ENCODE results near the gene MTHFD1. TPM values are rescaled to one million over a fixed set of nuclear protein-coding genes. Genes with fewer than 3 reads are reported as not detected.

Gene MTHFD1
- total RNA-seq, 1 donor from 2014 or later: 161 TPM

- Mint-ChIP-seq H3K27me3 (ENCODE audit: low read depth) (no peaks in the 10 kb centered on the region), H3K27ac (ENCODE audit: unreplicated experiment) (peak overlapping the region; percentile 86)
These were observed 29.1 kb downstream of the MTHFD1 start for GRCh38 chr14:64417055-64417770.

GRCh38 chr14:64417771-64418125, 29.6 kb downstream of the MTHFD1 start:
- H3K27ac Mint-ChIP-seq (ENCODE audit: unreplicated experiment): no peak overlapping the region
- peaks cover 27% of the 10 kb centered on the region for H3K36me3 Mint-ChIP-seq (ENCODE audit: low read depth)
- no peak for TF ChIP-seq CTCF (conservative IDR thresholded peaks at IDR 0.05)
- DNase-seq (ENCODE audit: low read depth, low spot score): no peak
- no peaks in the 10 kb centered on the region for H3K27me3 Mint-ChIP-seq (ENCODE audit: low read depth)
- no peaks in the 10 kb centered on the region for H3K9me3 Mint-ChIP-seq
- no peak overlapping the region for H3K4me3 Mint-ChIP-seq
- no peaks in the 10 kb centered on the region for H3K4me1 Mint-ChIP-seq

More at GRCh38 chr14:64417055-64417770, 29.1 kb downstream of the MTHFD1 start:
- TF ChIP-seq CTCF (conservative IDR thresholded peaks at IDR 0.05): no peak
- no peaks in the 10 kb centered on the region for H3K9me3 Mint-ChIP-seq
- no peak overlapping the region for H3K4me3 Mint-ChIP-seq
- peaks cover 26% of the 10 kb centered on the region for H3K36me3 Mint-ChIP-seq (ENCODE audit: low read depth)
- no peaks in the 10 kb centered on the region for H3K4me1 Mint-ChIP-seq
- DNase-seq (ENCODE audit: low read depth, low spot score): no peak

DNA sequence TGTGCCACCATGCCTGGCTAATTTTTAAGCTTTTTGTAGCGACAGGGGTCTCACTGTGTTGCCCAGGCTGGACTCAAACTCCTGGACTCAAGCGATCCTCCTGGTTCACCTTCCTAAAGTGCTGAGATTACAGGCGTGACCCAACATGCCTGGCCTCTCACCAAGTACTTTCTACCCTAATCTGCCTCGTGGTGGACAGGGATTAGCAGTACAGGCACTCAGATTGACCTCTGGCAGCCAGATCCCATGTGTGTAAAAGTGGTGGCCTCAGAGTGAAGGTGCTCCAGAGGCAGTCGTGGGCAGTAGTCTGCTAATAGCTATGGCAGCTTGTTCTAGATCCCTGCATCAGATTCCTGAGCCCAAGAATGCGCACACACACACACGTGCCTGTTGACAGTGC, 30.9 kb downstream of the MTHFD1 start:
- DNase-seq (ENCODE audit: low read depth, low spot score): no peak
- Mint-ChIP-seq H3K27ac (ENCODE audit: unreplicated experiment) (no peak overlapping the region), H3K4me1 (peaks cover 3% of the 10 kb centered on the region), H3K9me3 (no peaks in the 10 kb centered on the region), H3K36me3 (ENCODE audit: low read depth) (peaks cover 30% of the 10 kb centered on the region), H3K27me3 (ENCODE audit: low read depth) (no peaks in the 10 kb centered on the region), H3K4me3 (no peak overlapping the region)
- TF ChIP-seq CTCF (conservative IDR thresholded peaks at IDR 0.05): no peak

DNA sequence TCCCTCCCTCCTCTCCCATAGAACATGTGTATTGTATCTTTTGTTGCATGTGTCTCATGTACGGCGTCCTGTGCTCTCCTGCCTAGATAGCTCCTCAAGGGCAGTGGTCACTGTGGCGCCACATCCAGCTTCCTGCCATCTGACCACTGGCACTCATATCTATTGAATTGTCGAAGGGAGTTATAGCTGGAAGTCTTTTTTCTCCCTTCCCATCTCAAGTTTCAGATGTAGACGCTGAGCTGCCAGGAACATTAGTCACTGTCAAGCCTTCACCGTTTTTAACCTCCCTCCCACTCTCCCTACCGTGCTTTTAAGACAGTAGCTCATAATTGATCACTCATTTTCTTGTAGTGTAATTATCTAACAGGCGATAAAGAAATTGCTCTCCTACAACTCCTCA, 33.0 kb downstream of the MTHFD1 start:
- H3K36me3 Mint-ChIP-seq (ENCODE audit: low read depth): peaks cover 35% of the 10 kb centered on the region
- H3K9me3 Mint-ChIP-seq: no peaks in the 10 kb centered on the region
- no peaks in the 10 kb centered on the region for H3K27me3 Mint-ChIP-seq (ENCODE audit: low read depth)
- no peak overlapping the region for H3K27ac Mint-ChIP-seq (ENCODE audit: unreplicated experiment)
- no peak for DNase-seq (ENCODE audit: low read depth, low spot score)
- H3K4me3 Mint-ChIP-seq: no peak overlapping the region
- TF ChIP-seq CTCF (conservative IDR thresholded peaks at IDR 0.05): no peak
- peaks cover 10% of the 10 kb centered on the region for H3K4me1 Mint-ChIP-seq

- peaks cover 10% of the 10 kb centered on the region for H3K4me1 Mint-ChIP-seq
- TF ChIP-seq CTCF (conservative IDR thresholded peaks at IDR 0.05): no peak
- H3K36me3 Mint-ChIP-seq (ENCODE audit: low read depth): peaks cover 37% of the 10 kb centered on the region
- no peak overlapping the region for H3K4me3 Mint-ChIP-seq
- DNase-seq (ENCODE audit: low read depth, low spot score): no peak
- no peaks in the 10 kb centered on the region for H3K27me3 Mint-ChIP-seq (ENCODE audit: low read depth)
- no peaks in the 10 kb centered on the region for H3K9me3 Mint-ChIP-seq
- H3K27ac Mint-ChIP-seq (ENCODE audit: unreplicated experiment): no peak overlapping the region
These were observed 33.9 kb downstream of the MTHFD1 start for GRCh38 chr14:64422005-64422404.
